T-cell (primary cell): Measurements from ENCODE around the gene C19orf47. TPM values are rescaled to one million over a fixed set of nuclear protein-coding genes. Genes with fewer than 3 reads are reported as not detected.

ENCODE experiments used
- ATAC-seq, 4 experiments: fragments of 200-7000 bp in 3 of 4; fragments of 150-1000 bp in 1 of 4; cut with Tn5 transposase; replicated peaks in 1 of 4; 1 replicate in 3 of 4; 2 replicates in 1 of 4; pipeline ENCODE4 v1.10.0; 2021; ENCODE audit warnings: moderate library complexity in 3 of 4, mild to moderate bottlenecking in 2 of 4, moderate number of reproducible peaks in 1 of 4
- CTCF ChIA-PET, 2 donors: fragments of 300-600 bp; sonication (Branson Sonifier 250); formaldehyde crosslinking; loops; one replicate each; lab custom pipeline; 2022; ENCODE audit warnings: antibody characterized with exemption in 2 of 2; lab: Charles Lee
- POLR2A ChIA-PET, 2 donors: fragments of 300-600 bp; sonication (Branson Sonifier 250); formaldehyde crosslinking; loops; one replicate each; lab custom pipeline; 2022; ENCODE audit warnings: antibody characterized with exemption in 2 of 2; lab: Charles Lee
- DNase-seq, 35 experiments: peaks; one replicate each; pipeline versions ENCODE4 v3.0.0 to v3.0.0-alpha.2; 2013 to 2023
- H3K27ac ChIP-seq: one replicate; pipeline ENCODE4 v1.5.1; 2013; ENCODE audit warnings: low read length
- H3K27me3 ChIP-seq, 2 experiments: replicated peaks in 1 of 2; 1 replicate in 1 of 2; 2 replicates in 1 of 2; pipeline versions ENCODE4 v1.6.1 to v1.7.0; 2013; ENCODE audit warnings: low read length in 1 of 2, mixed read lengths in 1 of 2; ENCODE audit not compliant: control insufficient read depth in 2 of 2, insufficient read depth in 2 of 2; ENCODE audit errors: extremely low read depth in 1 of 2
- H3K36me3 ChIP-seq, 2 donors: 1 replicate in 1 of 2; 2 replicates in 1 of 2; pipeline versions ENCODE4 v1.6.1 to v1.7.0; 2013; ENCODE audit warnings: low read length in 1 of 2; ENCODE audit not compliant: control insufficient read depth in 2 of 2, insufficient read depth in 1 of 2; ENCODE audit errors: extremely low read depth in 1 of 2
- H3K4me1 ChIP-seq, 2 experiments: 1 replicate in 1 of 2; 2 replicates in 1 of 2; pipeline versions ENCODE4 v1.6.1 to v1.7.0; 2013; ENCODE audit warnings: low read length in 2 of 2, mixed read lengths in 1 of 2; ENCODE audit not compliant: insufficient read depth in 2 of 2, control insufficient read depth in 1 of 2; ENCODE audit errors: extremely low read depth in 1 of 2
- H3K4me3 ChIP-seq, 2 donors: 1 replicate in 1 of 2; 2 replicates in 1 of 2; pipeline versions ENCODE4 v1.5.1 to v1.7.0; 2013; ENCODE audit warnings: mild to moderate bottlenecking in 2 of 2, low read length in 1 of 2, moderate library complexity in 1 of 2; ENCODE audit not compliant: control insufficient read depth in 1 of 2; ENCODE audit errors: extremely low read depth in 1 of 2
- H3K9me3 ChIP-seq: 2 replicates; pipeline ENCODE4 v1.7.0; 2013
- H3K27ac Mint-ChIP-seq, 2 donors: one replicate each; pipeline ENCODE4 v1.8.0; 2020 to 2021; ENCODE audit warnings: mild to moderate bottlenecking in 2 of 2, mixed read lengths in 2 of 2
- H3K27me3 Mint-ChIP-seq, 2 donors: one replicate each; pipeline ENCODE4 v1.8.0; 2021 to 2022; ENCODE audit warnings: mixed read lengths in 2 of 2
- H3K36me3 Mint-ChIP-seq: one replicate; pipeline ENCODE4 v1.8.0; 2021; ENCODE audit warnings: mixed read lengths
- H3K4me1 Mint-ChIP-seq, 3 donors: one replicate each; pipeline ENCODE4 v1.8.0; 2020 to 2022; ENCODE audit warnings: mixed read lengths in 3 of 3, mild to moderate bottlenecking in 1 of 3
- H3K4me3 Mint-ChIP-seq, 3 donors: one replicate each; pipeline ENCODE4 v1.8.0; 2020 to 2022; ENCODE audit warnings: mild to moderate bottlenecking in 3 of 3, mixed read lengths in 3 of 3, moderate library complexity in 3 of 3
- H3K9me3 Mint-ChIP-seq, 3 donors: one replicate each; pipeline ENCODE4 v1.8.0; 2020 to 2022; ENCODE audit warnings: mixed read lengths in 3 of 3
- WGBS: methylation state at CpG from one replicate; pipeline ENCODE4 v1.1.5; 2013; ENCODE audit warnings: missing lambda C conversion rate; ENCODE audit not compliant: insufficient coverage; 5-methylcytosine and 5-hydroxymethylcytosine counted together
- total RNA-seq, 35 experiments: library from RNA in 6 of 35; stranded (reverse) in 6 of 35; fragments of 120-200 nt in 1 of 35; gene quantifications; one replicate each; pipeline versions ENCODE4 v1.2.1 to v1.2.4 and lab custom pipeline; 2013 to 2026

C19orf47 gene
- total RNA-seq, 5 donors from 2014 or later (not counting 1 experiment from before 2014, with no cell fraction given) = 12.4 to 14.8 (median 14.5) TPM

DNA sequence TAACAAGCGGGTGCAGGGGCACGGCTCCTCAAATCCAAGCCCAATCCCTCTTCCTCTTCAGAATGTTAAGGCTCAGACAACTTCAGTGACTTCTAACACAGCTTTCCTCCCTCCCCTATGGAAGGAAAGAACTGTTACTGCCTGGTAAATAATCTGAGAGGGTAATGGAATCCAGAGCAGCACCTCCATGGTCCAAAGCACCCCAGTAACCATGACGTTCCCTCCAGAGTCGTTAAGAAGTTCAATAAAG lies 64.0 kb downstream of the C19orf47 start:
- Mint-ChIP-seq H3K9me3 (no peaks in the 10 kb centered on the region), H3K27ac (peak overlapping the region; percentile 88 to 89), H3K4me3 (peak overlapping the region; percentile 85 to 95 (median 88)), H3K36me3 (peaks cover 3% of the 10 kb centered on the region), H3K27me3 (no peaks in the 10 kb centered on the region), H3K4me1 (peaks cover 58 to 65% (median 62%) of the 10 kb centered on the region in 3 donors)
- Histone ChIP-seq H3K27me3 (no peaks in the 10 kb centered on the region), H3K4me3 (peak overlapping the region; percentile 57 to 64), H3K27ac (peak overlapping the region; percentile 82), H3K9me3 (no peaks in the 10 kb centered on the region), H3K36me3 (peaks cover 0 to 13% of the 10 kb centered on the region in 2 donors), H3K4me1 (peaks cover 20 to 65% of the 10 kb centered on the region in 2 experiments)
- DNase-seq (no peak), ATAC-seq (no peak)
- ChIA-PET CTCF (interaction anchor here in 1 of 2 donors (1.2 kb wide), 1 partner anchor 21 kb away, joined by 3 read pairs; no protein-coding TSS in a partner anchor), POLR2A (no interaction called here)
- no CpG with 5 or more reads among the region's 4 CpGs for WGBS

DNA sequence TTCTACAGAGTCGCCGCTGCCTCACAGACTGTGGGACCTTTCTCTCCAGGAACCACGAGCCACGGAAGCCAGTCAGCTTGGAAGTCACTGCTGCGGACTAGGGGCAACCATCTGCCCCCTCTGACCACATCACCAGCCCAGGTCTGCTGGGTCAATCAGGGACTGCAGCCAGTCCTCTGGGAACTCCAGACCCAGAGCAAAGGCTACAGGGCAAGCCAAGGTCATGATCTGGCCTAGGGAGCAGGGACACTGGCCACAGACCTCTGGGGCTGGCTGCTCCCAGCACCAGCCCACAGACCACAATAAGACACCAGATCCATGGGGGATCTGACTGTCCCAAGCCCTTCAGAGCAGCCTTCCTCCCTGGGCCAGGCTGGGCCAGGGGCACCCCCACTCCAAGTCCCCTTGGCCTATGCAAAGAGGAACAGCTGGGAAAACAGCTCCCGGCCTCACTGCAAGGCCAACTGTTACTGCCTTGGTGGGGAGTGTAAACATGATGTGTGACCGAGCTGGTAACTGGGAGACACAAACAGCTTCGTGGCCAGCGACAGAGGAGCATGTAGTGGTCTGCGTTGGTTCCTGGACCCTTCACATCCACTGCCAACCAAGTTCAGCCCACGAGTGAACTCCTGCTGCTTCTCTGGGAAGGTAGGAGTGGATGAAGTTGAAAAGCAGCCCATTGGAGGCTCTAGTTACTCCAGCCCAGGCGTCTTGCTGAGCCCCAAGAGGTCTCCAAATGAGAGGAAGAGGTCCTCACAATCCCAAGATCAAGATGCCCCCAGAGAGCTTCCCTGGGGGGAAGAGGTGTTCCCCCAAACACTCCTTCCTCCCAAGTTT lies 64.6 kb downstream of the C19orf47 start:
- Histone ChIP-seq H3K9me3 (no peaks in the 10 kb centered on the region), H3K36me3 (peaks cover 0 to 13% of the 10 kb centered on the region in 2 donors), H3K27ac (peak overlapping the region; percentile 82), H3K4me3 (peak overlapping the region; percentile 57 to 64), H3K4me1 (peaks cover 20 to 71% of the 10 kb centered on the region in 2 experiments), H3K27me3 (no peaks in the 10 kb centered on the region)
- WGBS = 87% methylated on average over 5 of the region's 12 CpGs
- no peak for ATAC-seq
- peaks cover 60 to 67% (median 64%) of the 10 kb centered on the region in 3 donors for H3K4me1 Mint-ChIP-seq
- H3K4me3 Mint-ChIP-seq = peak overlapping the region; percentile 85 to 95 (median 88)
- H3K27me3 Mint-ChIP-seq = no peaks in the 10 kb centered on the region
- no peak for DNase-seq
- ChIA-PET CTCF (interaction anchor here in 1 of 2 donors (1.2 kb wide), 1 partner anchor 22 kb away, joined by 3 read pairs; no protein-coding TSS in a partner anchor), POLR2A (no interaction called here)
- H3K27ac Mint-ChIP-seq = peak overlapping the region; percentile 88 to 89
- peaks cover 3% of the 10 kb centered on the region for H3K36me3 Mint-ChIP-seq
- no peaks in the 10 kb centered on the region for H3K9me3 Mint-ChIP-seq

DNA sequence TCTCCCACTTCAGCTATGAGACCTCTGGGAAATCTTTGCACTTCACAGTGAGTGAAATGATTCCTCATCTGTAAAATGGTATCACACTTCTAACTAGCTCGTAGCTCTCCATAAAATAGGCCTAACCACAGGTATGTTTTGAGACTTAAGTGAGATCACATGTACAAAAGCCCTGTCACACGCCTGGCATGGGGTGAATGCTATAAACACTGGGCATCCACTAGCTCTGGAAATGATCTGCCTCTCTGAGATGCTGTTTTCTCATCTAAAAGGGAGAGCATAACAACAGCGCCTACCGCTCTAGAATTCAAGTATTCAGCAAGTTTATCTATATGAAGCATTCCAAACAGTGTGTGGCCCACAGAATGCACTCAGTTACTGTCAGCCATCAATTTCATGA lies 65.3 kb downstream of the C19orf47 start:
- Mint-ChIP-seq H3K4me3 (peak overlapping the region; percentile 85 to 95 (median 88)), H3K27ac (peak overlapping the region; percentile 33 to 89), H3K36me3 (peaks cover 3% of the 10 kb centered on the region), H3K27me3 (no peaks in the 10 kb centered on the region), H3K4me1 (peaks cover 67 to 74% (median 71%) of the 10 kb centered on the region in 3 donors), H3K9me3 (no peaks in the 10 kb centered on the region)
- no peak for DNase-seq
- ChIA-PET POLR2A (no interaction called here), CTCF (no interaction called here)
- no peaks in the 10 kb centered on the region for H3K27me3 ChIP-seq
- 90% methylated on average over 4 of the region's 4 CpGs for WGBS
- no peaks in the 10 kb centered on the region for H3K9me3 ChIP-seq
- H3K4me3 ChIP-seq = no peak overlapping the region
- H3K36me3 ChIP-seq = peaks cover 0 to 13% of the 10 kb centered on the region in 2 donors
- peaks cover 20 to 78% of the 10 kb centered on the region in 2 experiments for H3K4me1 ChIP-seq
- no peak overlapping the region for H3K27ac ChIP-seq
- no peak for ATAC-seq

DNA sequence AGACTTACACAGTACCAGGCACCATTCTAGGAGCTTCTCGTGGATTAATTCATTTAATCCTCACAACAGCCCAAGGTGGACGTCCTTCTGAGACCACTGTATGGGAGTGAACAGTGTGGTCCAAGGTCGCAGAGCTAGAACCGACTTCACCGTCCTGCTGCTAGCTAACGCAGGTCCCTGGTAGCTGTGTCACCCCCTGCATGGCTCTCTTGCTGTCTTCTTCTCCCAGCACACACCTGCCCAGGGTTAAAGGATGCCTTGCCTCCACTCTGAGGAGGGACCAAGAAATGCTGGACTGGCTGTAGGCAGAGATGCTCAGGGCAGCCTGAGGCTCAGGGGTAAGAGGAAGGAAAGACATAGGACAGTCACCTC lies 66.0 kb downstream of the C19orf47 start:
- no peak overlapping the region for H3K27ac Mint-ChIP-seq
- H3K4me1 Mint-ChIP-seq = peaks cover 74 to 81% (median 78%) of the 10 kb centered on the region in 3 donors
- peaks cover 20 to 82% of the 10 kb centered on the region in 2 experiments for H3K4me1 ChIP-seq
- H3K9me3 Mint-ChIP-seq = no peaks in the 10 kb centered on the region
- ChIA-PET CTCF (no interaction called here), POLR2A (no interaction called here)
- H3K36me3 Mint-ChIP-seq = peaks cover 3% of the 10 kb centered on the region
- H3K27me3 ChIP-seq = no peaks in the 10 kb centered on the region
- H3K9me3 ChIP-seq = no peaks in the 10 kb centered on the region
- no peak overlapping the region for H3K4me3 ChIP-seq
- ATAC-seq (no peak), DNase-seq (no peak)
- no peaks in the 10 kb centered on the region for H3K27me3 Mint-ChIP-seq
- H3K36me3 ChIP-seq = peaks cover 0 to 13% of the 10 kb centered on the region in 2 donors
- H3K4me3 Mint-ChIP-seq = peak overlapping the region in 1 of 3 donors; percentile 85
- no peak overlapping the region for H3K27ac ChIP-seq
- WGBS = 100% methylated on average over 3 of the region's 6 CpGs

DNA sequence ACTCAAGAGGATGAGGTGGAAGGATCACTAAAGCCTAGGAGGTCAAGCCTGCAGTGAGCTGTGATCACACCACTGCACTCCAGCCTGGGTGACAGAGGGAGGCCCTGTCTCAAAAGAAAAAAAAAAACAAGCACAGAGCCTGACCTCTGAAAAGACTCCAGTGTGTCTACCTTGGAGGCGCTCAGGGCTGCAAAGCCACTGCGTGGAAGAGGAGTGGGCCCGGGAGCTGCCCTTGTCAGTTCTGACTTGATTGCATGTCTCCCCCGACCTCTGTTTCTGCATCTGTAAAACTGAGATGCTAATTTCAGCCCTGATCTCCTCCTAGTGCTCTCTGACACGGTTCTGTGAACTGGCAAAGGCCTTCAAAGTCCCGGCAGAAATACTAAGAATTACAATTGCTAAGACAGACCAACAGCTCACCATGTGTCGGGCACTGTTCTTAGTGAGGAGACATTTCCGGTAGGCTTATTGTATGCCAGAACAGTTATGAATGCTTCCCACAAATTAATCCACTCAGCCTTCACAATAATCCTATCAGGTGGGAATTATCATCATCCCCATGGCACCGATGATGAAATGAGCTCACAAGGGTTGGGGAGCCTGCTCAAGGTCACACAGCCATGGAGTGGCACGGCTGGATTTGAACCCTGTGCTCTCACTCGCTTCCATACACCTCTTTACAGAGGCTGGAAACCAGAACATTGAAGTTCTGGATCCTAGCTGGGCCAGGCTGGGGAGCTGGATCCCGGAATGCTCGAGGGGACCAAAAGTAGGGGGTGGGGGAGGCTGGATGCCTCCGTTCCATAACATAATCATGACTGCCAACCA lies 66.6 kb downstream of the C19orf47 start:
- Mint-ChIP-seq H3K36me3 (peaks cover 3% of the 10 kb centered on the region), H3K9me3 (no peaks in the 10 kb centered on the region), H3K4me3 (peak overlapping the region in 1 of 3 donors; percentile 85), H3K4me1 (peaks cover 71 to 82% (median 80%) of the 10 kb centered on the region in 3 donors), H3K27me3 (no peaks in the 10 kb centered on the region), H3K27ac (peak overlapping the region in 1 of 2 donors; percentile 16)
- H3K4me1 ChIP-seq = peaks cover 20 to 86% of the 10 kb centered on the region in 2 experiments
- ChIA-PET CTCF (no interaction called here), POLR2A (no interaction called here)
- H3K27me3 ChIP-seq = no peaks in the 10 kb centered on the region
- ATAC-seq (no peak), DNase-seq (no peak)
- no peak overlapping the region for H3K27ac ChIP-seq
- WGBS = 76% methylated on average over 8 of the region's 14 CpGs
- no peak overlapping the region for H3K4me3 ChIP-seq
- H3K36me3 ChIP-seq = peaks cover 0 to 13% of the 10 kb centered on the region in 2 donors
- H3K9me3 ChIP-seq = no peaks in the 10 kb centered on the region

DNA sequence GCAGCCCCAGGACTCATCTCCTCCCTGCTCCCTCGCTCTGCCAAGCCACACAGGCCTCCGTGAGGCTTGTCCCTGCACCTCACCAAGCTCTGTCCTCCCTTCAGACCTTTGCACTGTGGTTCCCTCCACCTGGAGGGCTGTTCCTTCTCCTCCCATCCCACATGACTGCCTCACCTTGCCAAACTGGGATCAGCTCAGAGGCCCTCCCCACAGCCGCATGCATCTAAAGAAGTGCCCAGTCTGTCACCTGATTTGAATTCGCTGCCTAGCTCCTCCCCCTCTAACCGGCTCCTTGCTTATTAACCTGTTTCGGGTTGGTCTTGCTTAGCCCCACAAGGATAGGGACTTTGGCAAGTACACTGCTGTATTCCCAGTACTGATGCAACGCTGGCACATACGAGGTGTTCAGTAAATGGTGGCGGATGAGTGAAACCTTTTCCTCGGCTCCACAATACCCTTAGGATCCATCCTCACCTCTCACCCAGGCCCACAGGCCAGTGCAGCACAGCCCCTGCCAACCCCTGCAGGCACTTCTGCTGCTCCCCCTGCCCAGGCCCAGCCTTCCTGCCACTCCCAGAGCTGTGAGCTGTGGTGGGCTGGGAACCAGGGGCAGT lies 67.5 kb downstream of the C19orf47 start:
- peaks cover 0 to 13% of the 10 kb centered on the region in 2 donors for H3K36me3 ChIP-seq
- H3K4me3 ChIP-seq = no peak overlapping the region
- Mint-ChIP-seq H3K9me3 (no peaks in the 10 kb centered on the region), H3K4me3 (peak overlapping the region; percentile 2 to 85 (median 36)), H3K4me1 (peaks cover 65 to 81% (median 80%) of the 10 kb centered on the region in 3 donors), H3K27me3 (no peaks in the 10 kb centered on the region), H3K36me3 (peaks cover 3% of the 10 kb centered on the region), H3K27ac (peak overlapping the region in 1 of 2 donors; percentile 48)
- CTCF ChIA-PET = no interaction called here
- DNase-seq (no peak), ATAC-seq (no peak)
- H3K9me3 ChIP-seq = no peaks in the 10 kb centered on the region
- H3K27me3 ChIP-seq = no peaks in the 10 kb centered on the region
- H3K4me1 ChIP-seq = peaks cover 18 to 86% of the 10 kb centered on the region in 2 experiments
- 84% methylated on average over 7 of the region's 10 CpGs for WGBS
- POLR2A ChIA-PET = no interaction called here
- H3K27ac ChIP-seq = no peak overlapping the region
